NOMO-1 treated with dmso at 0.1 percent for 144 hours (cell line): ENCODE measurements around the gene CYCS.

Experiments used
- DNase-seq: peaks from one replicate; lab custom pipeline; 2025; ENCODE audit not compliant: unreplicated experiment; lab: John Stamatoyannopoulos, UW

Gene CYCS

GRCh38 chr7:25125137-25125946 is at the start of gene CYCS:
CYCS (minus strand) TSS chr7:25125260; CDS start chr7:25124119, 1,141 bp downstream.
- peak; percentile 99 for DNase-seq

DNA sequence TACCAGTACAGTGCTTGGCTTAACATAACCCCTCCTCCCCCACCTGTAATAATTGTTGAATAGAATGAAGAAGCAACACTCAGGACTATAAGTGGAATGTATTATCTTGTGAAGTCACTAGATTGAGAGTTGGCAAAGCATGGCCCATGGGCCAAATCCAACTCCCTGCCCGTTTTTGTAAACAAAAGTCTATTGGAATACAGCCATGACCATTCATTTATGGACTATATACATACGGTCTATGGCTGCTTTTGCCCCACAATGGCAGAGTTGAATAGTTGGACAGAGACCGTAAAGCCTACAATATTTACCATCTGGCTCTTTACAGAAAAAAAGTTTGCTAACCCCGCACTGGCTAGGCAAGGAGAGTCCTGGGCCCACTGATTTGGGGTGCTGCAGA is 48.1 kb upstream of the CYCS start:
- DNase-seq = no peak

GRCh38 chr7:25171516-25171915 is 46.5 kb upstream of the CYCS start:
- no peak for DNase-seq

DNA sequence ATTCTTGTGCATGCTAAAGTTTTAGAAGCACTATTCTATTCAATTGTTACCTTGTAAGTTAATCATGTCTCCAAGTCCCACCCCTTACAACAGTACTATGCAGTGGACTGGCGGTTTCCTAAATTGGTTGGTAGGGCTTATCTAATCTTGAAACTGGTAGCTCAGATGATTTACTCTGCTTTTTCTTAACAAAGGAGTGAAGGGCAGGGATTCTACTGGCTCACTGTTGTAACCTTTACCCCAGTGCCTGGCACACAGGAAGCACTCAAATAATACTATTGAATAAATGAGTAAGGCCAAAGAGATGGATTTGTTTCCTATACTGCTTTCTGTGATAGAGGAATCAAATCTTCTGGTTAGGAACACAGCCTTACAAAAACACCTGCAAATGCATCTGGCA is 46.0 kb upstream of the CYCS start:
- no peak for DNase-seq

DNA sequence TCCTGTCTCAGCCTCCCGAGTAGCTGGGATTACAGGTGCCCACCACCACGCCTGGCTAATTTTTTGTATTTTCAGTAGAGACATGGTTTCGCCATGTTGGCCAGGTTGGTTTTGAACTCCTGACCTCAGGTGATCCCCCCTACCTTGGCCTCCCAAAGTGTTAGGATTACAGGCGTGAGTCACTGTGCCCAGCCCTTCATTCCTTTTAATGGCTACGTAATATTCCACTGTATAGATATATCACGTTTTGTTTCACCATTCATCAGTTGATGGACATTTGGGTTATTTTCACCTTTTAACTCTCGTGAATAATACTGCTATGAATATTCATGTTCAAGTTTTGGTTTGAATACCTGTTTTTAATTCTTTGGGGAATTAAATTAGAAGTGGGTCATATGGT is 44.6 kb upstream of the CYCS start:
- DNase-seq = no peak

DNA sequence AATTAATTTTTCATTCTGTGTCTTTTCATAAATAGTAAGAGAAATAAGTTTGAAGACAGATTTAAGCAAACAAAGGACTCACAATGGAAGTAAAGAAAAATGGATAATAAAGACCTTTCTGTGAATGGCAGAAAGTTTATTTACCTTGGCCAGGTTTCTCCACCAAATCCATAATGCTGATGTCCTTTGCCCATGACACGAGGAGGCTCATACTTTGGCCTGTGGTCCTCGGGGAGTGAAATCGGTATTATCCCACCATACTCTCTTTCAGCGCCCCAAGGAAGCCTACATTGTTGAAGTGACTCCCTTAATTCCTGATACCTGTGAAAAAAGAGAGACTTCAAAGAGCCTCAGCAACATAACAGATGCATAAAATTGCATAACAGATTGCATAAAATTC is 43.1 kb upstream of the CYCS start:
- no peak for DNase-seq

- no peak for DNase-seq
Measured at GRCh38 chr7:25167262-25167843, 42.3 kb upstream of the CYCS start.

DNA sequence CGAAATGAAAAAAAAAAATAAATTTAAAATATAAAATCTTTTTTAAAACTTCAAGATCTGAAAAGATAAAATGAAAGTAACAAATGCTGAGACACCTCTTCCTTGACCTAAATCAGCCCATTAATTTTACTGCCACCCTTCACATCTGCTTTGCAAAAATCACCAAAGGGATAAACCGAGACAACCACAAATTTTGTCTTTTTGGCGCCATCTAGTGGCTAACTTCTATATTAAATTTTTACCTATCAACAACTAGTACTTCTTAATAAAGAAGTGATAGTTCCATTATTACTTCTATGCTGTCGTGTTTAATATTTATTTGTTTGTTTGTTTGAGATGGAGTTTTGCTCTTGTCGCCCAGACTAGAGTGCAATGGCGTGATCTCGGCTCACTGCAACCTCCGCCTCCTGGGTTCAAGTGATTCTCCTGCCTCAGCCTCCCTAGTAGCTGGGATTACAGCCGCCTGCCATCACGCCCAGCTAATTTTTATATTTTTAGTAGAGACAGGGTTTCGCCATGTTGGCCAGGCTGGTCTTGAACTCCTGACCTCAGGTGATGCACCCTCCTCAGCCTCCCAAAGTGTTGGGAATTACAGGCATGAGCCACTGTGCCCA is 35.0 kb upstream of the CYCS start:
- DNase-seq = peak; percentile 1

- no peak for DNase-seq
Measured at GRCh38 chr7:25158966-25159365, 33.9 kb upstream of the CYCS start.

DNA sequence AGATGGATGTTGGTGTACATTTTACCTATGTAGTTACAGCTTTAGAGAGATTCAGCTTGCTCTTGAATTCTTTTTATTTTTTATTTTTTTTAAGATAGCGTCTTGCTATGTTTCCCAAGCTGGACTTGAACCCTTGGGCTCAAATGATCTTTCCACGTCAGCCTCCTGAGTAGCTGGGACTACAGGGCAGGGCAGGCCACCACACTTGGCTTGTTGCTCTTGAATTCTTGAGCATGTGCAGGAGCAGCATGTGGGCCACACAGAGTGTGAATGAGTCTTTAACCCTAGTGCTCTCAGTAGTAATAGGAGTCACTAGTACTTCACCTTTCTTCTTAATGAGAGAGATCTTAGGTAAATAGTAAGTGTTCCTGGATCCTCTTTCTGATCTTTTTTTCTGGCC is 26.7 kb upstream of the CYCS start:
- DNase-seq = no peak

GRCh38 chr7:25149836-25150235 is 24.8 kb upstream of the CYCS start:
- no peak for DNase-seq

DNA sequence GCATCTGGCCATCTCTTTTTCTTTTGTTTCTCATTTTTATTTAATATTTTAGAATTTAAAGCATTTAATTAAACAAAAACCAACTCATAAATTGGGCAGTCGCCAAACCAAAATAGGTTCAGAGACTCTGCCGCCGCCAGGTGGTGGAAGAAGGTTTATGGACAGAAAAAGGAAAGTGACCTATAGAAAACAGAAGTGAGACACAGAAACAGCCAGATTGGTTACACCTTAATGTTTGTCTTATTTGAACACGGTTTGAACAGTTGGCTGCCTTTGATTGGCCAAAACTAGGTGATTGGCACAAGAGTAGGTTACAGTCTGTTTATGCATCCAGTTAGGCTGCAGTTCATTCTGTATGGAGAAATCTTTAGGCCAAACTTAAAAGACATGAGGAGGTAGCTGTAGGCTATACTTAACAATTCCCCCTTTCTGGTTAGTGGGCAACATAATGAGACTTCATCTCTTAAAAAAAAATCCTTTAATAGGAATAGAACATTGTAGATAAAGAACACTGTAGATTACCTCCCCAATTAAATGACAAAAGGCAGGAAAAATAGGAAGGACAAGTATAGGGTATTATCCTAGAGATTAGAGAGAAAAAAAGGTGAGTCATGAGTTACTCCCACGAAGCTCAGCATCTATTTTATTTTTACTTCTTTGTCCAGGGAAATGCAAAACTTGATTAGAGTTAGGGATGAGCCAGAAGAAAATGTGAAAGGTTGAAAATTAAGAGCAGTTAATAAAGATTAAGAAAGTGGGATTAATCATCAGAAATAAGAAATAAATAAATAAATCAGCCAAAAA is 23.9 kb upstream of the CYCS start:
- no peak for DNase-seq

DNA sequence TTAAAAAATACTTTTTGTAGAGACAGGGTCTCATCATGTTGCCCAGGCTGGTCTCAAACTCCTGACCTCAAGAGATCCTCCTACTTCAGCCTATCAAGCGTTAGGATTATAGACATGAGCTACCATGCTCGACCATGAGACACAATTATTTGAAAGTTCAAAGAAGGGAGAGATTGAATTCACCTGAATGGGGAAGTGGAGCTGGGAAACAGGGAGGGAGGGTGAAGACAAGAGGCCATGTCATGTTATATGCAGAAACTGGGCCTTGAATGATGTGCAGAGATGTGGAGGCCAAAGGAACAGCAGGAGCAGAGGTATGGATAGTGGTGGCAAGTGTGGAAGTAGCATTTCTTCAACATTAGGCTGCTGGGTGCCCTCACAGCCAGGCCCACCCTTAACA is 18.7 kb upstream of the CYCS start:
- DNase-seq = no peak

DNA sequence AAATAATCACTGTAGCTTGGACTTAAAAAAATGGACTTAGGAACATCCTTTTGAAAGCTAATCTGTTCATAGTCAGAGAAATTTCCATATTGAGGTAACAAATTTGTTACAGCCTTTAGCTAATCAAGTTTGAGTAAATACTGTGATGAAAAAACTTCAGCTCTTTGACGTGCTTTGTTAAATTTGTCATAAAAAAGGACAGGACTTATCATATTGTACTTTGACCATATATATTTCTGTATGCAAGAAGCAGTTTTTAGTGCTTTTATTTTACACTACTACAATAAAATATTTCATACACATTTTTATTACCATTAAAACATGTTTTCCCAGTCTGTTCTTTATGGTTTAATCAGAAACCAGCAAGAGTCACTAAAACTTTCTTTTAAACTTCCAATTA is 14.5 kb upstream of the CYCS start:
- no peak for DNase-seq

DNA sequence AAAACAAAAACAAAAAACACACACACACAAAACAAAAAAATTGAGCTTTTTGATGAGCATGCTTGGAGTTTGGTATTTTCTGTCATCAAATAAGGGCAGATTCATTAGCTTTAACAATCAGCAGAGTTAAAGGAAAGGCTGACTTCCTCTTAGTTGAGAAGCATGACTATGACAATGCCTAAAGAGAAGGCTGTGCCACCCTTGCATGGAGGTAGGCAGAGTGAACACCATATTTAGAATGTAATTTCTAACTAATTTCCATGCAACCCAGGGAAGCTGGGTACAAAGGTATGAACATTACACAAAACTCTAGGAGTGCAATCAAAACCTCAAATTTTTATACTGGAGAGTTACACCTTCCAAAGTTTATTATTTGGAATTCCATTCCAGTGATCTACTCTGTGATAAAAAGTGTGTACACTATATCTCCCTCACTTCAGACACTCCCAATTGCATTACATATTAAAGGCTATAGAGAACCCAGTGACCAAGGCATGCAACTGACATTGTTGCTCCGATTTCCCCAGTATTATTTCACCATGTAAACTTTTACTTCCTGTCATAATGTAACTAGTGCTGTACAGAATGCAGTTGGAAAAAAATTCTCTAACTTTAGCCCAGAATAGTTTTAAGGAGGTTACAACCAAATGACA is 9.4 kb upstream of the CYCS start:
- DNase-seq = no peak

DNA sequence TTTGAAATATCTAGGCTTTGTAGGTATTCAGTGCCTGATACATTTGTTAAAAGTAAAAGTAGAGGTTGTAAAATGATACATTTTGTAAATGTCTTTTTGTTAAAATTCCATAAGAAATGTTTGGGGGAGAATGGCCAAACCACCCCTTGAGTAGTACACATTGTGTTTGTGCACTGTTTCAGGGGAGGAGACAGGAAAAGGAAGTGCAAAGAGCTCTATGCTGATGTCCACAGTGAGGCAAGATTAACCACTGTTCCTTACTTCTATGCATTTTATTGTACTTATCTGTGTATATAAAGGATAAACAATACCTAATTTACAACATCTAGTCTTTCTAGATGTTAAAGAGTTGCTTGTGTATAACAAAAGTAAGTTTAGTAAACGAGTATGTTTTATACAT is 7.4 kb upstream of the CYCS start:
- no peak for DNase-seq

DNA sequence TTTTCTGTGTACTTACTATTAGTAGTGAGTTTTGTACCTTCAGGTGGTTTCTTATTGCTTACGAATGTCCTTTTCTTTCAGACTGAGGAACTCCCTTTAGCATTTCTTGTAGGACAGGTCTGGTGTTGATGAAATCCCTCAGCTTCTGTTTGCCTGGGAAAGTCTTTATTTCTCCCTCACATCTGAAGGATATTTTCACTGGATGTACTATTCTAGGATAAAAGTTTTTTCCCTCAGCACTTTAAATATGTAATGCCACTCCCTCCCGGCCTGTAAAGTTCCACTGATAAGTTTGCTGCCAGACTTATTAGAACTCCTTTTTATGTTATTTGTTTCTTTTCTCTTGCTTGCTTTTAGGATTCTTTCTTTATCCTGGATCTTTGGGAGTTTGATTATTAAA is 1.7 kb upstream of the CYCS start:
- DNase-seq = no peak

GRCh38 chr7:25124465-25125136 is 459 bp downstream of the CYCS start:
- peak; percentile 3 for DNase-seq

DNA sequence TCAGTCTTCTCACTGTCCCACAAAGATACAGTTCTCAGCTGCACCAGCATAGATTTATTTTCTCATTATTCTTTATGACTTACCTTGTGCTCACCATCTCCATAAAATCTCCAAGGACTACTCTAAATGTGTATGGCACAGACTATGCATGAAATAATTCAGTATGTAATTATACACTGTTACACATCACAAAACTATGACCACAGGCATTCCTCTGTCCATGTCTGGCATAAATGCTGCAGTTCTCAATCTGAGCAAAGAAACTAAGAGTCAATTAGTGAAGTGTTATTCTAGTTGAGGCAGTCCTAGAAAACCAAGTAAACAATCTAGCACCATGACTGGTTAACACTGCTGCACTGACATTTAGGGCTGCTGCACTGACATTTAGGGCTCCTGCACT is 2.7 kb downstream of the CYCS start:
- DNase-seq = no peak

DNA sequence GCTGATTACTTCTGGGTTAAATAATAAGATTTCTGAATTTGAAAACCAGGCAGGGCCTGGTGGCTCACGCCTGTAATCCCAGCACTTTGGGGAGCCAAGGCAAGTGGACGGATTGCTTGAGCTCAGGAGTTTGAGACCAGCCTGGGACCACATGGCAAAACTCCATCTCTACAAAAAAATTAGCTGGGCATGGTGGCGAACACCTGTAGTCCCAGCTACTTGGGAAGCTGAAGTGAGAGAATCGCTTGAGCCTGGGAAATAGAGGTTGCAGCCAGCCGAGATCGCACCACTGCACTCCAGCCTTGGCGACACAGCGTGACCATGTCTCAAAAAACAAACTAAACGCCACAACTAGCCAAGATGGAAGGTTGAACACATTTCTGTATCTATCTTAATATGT is 3.5 kb downstream of the CYCS start:
- DNase-seq = no peak

DNA sequence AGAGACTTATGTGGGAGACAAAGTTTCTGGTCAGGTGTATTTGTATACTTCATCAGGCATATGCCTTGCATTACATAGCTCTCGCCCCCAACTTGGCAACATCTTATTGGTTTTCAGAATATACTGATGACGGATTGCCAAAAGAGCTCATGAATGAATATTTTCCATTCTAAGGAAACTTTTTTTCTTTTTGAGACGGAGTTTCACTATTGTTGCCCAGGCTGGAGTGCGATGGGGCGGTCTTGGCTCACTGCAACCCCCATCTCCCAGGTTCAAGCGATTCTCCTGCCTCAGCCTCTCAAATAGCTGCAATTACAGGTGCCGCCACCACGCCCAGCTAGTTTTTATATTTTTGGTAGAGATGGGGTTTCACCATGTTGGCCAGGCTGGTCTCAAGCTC is 6.0 kb downstream of the CYCS start:
- DNase-seq = no peak
